ENCODE data around the gene MEIOSIN.
A peak's percentile ranks its signal among the peaks of the same experiment; 100 is the strongest.
"Not testable (repeated sequence)": the region's sequence is repeated elsewhere in the genome, so short reads cannot be mapped to it uniquely, and the experiment has no call there.

MEIOSIN gene

GRCh38 chr19:45717983-45718650 is 15.1 kb upstream of the MEIOSIN start:
- DNase-seq (ENCODE audit: low spot score), result no peak

- not testable (repeated sequence) for DNase-seq (ENCODE audit: low spot score)
These were observed 13.2 kb upstream of the MEIOSIN start for GRCh38 chr19:45720065-45720464.

- DNase-seq (ENCODE audit: low spot score), result not testable (repeated sequence)
These were observed 4.6 kb upstream of the MEIOSIN start for GRCh38 chr19:45728683-45729082.

GRCh38 chr19:45729800-45730290 is 3.4 kb upstream of the MEIOSIN start:
- DNase-seq (ENCODE audit: low spot score), result no peak

- peak; percentile 96 for DNase-seq (ENCODE audit: low spot score)
These were observed 2.6 kb upstream of the MEIOSIN start, which contains the start of gene FBXO46 for GRCh38 chr19:45730368-45731288. Gene FBXO46 (minus strand): TSS chr19:45730896. CDS start chr19:45713495, 17,401 bp downstream.

GRCh38 chr19:45739498-45740439 is 6.5 kb downstream of the MEIOSIN start:
- no peak for DNase-seq (ENCODE audit: low spot score)

- no peak for DNase-seq (ENCODE audit: low spot score)
These were observed 9.7 kb downstream of the MEIOSIN start for GRCh38 chr19:45742969-45743368.

- no peak for DNase-seq (ENCODE audit: low spot score)
These were observed 12.4 kb downstream of the MEIOSIN start for GRCh38 chr19:45745606-45746005.

- DNase-seq (ENCODE audit: low spot score), result peak; percentile 52
These were observed 13.6 kb downstream of the MEIOSIN start for GRCh38 chr19:45746866-45747265.

- DNase-seq (ENCODE audit: low spot score), result no peak
These were observed 14.3 kb downstream of the MEIOSIN start for GRCh38 chr19:45747513-45747912.

- not testable (repeated sequence) for DNase-seq (ENCODE audit: low spot score)
These were observed 18.2 kb downstream of the MEIOSIN start for GRCh38 chr19:45751483-45751882.

GRCh38 chr19:45752639-45753038 is 19.4 kb downstream of the MEIOSIN start:
- no peak for DNase-seq (ENCODE audit: low spot score)

- DNase-seq (ENCODE audit: low spot score), result no peak
These were observed 20.3 kb downstream of the MEIOSIN start for GRCh38 chr19:45753548-45753947.

- DNase-seq (ENCODE audit: low spot score), result no peak
These were observed 21.1 kb downstream of the MEIOSIN start for GRCh38 chr19:45754323-45754722.

GRCh38 chr19:45757695-45758094 is 24.5 kb downstream of the MEIOSIN start:
- no peak for DNase-seq (ENCODE audit: low spot score)

GRCh38 chr19:45758921-45759320 is 25.7 kb downstream of the MEIOSIN start:
- DNase-seq (ENCODE audit: low spot score), result no peak

- no peak for DNase-seq (ENCODE audit: low spot score)
These were observed 28.5 kb downstream of the MEIOSIN start for GRCh38 chr19:45761714-45762113.

- DNase-seq (ENCODE audit: low spot score), result no peak
These were observed 29.8 kb downstream of the MEIOSIN start for GRCh38 chr19:45762870-45763631.

- DNase-seq (ENCODE audit: low spot score), result no peak
These were observed 30.6 kb downstream of the MEIOSIN start for GRCh38 chr19:45763691-45764294.

- DNase-seq (ENCODE audit: low spot score), result no peak
These were observed 31.2 kb downstream of the MEIOSIN start for GRCh38 chr19:45764475-45764874.
